Measurements from ENCODE around the gene BMPR1A. TPM values are rescaled to one million over a fixed set of nuclear protein-coding genes. Genes with fewer than 3 reads are reported as not detected.

Gene BMPR1A
- total RNA-seq, 6 donors from 2014 or later, result 12.9 to 37.4 (median 30.6) TPM

GRCh38 chr10:86721232-86721631 is 35.2 kb upstream of the BMPR1A start:
- ATAC-seq (ENCODE audit: low FRiP score in 2 of 2), result no peak
- WGBS, 2 donors, result 86 to 91% methylated on average over 5 of the region's 5 CpGs
- Histone ChIP-seq H3K9me3 (no peaks in the 10 kb centered on the region), H3K27me3 (no peaks in the 10 kb centered on the region), H3K27ac (no peak overlapping the region), H3K4me3 (no peak overlapping the region), H3K36me3 (no peaks in the 10 kb centered on the region), H3K4me1 (no peaks in the 10 kb centered on the region)
- TF ChIP-seq, protein P1, sequence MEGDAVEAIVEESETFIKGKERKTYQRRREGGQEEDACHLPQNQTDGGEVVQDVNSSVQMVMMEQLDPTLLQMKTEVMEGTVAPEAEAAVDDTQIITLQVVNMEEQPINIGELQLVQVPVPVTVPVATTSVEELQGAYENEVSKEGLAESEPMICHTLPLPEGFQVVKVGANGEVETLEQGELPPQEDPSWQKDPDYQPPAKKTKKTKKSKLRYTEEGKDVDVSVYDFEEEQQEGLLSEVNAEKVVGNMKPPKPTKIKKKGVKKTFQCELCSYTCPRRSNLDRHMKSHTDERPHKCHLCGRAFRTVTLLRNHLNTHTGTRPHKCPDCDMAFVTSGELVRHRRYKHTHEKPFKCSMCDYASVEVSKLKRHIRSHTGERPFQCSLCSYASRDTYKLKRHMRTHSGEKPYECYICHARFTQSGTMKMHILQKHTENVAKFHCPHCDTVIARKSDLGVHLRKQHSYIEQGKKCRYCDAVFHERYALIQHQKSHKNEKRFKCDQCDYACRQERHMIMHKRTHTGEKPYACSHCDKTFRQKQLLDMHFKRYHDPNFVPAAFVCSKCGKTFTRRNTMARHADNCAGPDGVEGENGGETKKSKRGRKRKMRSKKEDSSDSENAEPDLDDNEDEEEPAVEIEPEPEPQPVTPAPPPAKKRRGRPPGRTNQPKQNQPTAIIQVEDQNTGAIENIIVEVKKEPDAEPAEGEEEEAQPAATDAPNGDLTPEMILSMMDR (IDR thresholded peaks at IDR 0.05), result no peak
- no peak for TF ChIP-seq POLR2AphosphoS5 (IDR thresholded peaks at IDR 0.05)
- TF ChIP-seq EP300 (IDR thresholded peaks at IDR 0.05), result no peak
- no peak for TF ChIP-seq POLR2A (IDR thresholded peaks at IDR 0.05)
- DNase-seq, result no peak

DNA sequence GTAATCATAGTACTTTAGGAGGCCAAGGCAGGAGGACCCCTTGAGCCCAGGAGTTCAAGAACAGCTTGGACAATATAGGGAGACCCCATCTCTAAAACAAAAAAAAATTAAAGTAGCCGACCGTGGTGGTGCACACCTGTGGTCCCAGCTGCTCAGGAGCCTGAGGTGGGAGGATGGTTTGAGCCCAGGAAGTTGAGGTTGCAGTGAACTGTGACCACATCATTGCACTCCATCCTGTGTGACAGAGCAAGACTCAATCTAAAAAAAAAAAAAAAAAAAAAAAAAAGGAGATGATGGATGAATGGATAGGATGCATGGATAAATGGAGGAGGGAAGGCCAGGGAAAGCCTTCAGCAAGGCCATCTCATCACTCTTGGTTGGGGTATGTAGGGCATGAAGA is 33.4 kb upstream of the BMPR1A start:
- Histone ChIP-seq H3K9me3 (no peaks in the 10 kb centered on the region), H3K4me3 (no peak overlapping the region), H3K36me3 (no peaks in the 10 kb centered on the region), H3K4me1 (no peaks in the 10 kb centered on the region), H3K27ac (no peak overlapping the region), H3K27me3 (no peaks in the 10 kb centered on the region)
- no peak for ATAC-seq (ENCODE audit: low FRiP score in 2 of 2)
- WGBS, 2 donors, result 83 to 89% methylated on average over 2 of the region's 2 CpGs
- TF ChIP-seq, protein P1 (IDR thresholded peaks at IDR 0.05), result no peak
- TF ChIP-seq EP300 (IDR thresholded peaks at IDR 0.05) (no peak), POLR2A (IDR thresholded peaks at IDR 0.05) (no peak), POLR2AphosphoS5 (IDR thresholded peaks at IDR 0.05) (no peak)
- no peak for DNase-seq

GRCh38 chr10:86724445-86724844 is 32.0 kb upstream of the BMPR1A start:
- ATAC-seq (ENCODE audit: low FRiP score in 2 of 2) (no peak), DNase-seq (no peak)
- TF ChIP-seq, protein P1 (IDR thresholded peaks at IDR 0.05), result no peak
- TF ChIP-seq EP300 (IDR thresholded peaks at IDR 0.05) (no peak), POLR2AphosphoS5 (IDR thresholded peaks at IDR 0.05) (no peak), POLR2A (IDR thresholded peaks at IDR 0.05) (no peak)
- Histone ChIP-seq H3K27ac (no peak overlapping the region), H3K4me1 (no peaks in the 10 kb centered on the region), H3K9me3 (no peaks in the 10 kb centered on the region), H3K36me3 (no peaks in the 10 kb centered on the region), H3K27me3 (no peaks in the 10 kb centered on the region), H3K4me3 (no peak overlapping the region)
- WGBS, 2 donors, result 89 to 96% methylated on average over 6 of the region's 6 CpGs

DNA sequence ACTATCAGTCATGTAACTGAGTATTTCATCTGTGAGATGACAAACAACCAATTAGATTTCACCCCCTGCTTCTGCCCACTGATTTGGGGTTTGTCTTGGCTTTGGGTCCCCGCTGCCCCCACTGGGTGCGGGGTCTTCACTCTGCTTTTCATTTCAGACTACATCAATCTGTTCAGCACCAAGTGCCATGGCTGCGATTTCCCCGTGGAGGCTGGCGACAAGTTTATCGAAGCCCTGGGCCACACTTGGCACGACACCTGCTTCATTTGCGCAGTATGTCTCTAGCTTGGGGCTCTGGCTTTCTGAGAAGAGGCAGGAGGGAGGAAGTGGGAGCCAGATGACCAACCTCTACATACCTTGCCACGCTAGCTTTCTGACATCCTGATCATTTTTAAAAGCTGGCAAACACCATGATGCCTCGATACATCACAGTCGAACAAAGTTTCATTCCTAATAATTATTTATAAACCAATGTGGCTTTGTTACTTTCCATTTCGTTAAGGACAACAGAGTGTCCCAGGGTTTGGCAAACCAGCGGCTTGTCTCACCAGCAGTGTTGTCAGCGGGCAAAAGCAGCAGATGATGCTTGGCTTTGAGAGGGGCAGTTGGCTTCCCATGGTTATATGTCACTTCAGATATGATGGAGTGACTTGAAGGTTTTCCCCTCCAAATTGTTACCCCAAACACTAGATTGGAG is 30.3 kb upstream of the BMPR1A start:
- H3K9me3 ChIP-seq, result no peaks in the 10 kb centered on the region
- no peak overlapping the region for H3K4me3 ChIP-seq
- no peaks in the 10 kb centered on the region for H3K36me3 ChIP-seq
- no peak for ATAC-seq (ENCODE audit: low FRiP score in 2 of 2)
- H3K27ac ChIP-seq, result no peak overlapping the region
- TF ChIP-seq POLR2AphosphoS5 (IDR thresholded peaks at IDR 0.05) (no peak), POLR2A (IDR thresholded peaks at IDR 0.05) (no peak), EP300 (IDR thresholded peaks at IDR 0.05) (no peak)
- TF ChIP-seq, protein P1 (IDR thresholded peaks at IDR 0.05), result no peak
- WGBS, 2 donors, result 82 to 86% methylated on average over 13 to 14 of the region's 14 CpGs
- no peaks in the 10 kb centered on the region for H3K27me3 ChIP-seq
- no peaks in the 10 kb centered on the region for H3K4me1 ChIP-seq
- DNase-seq, result no peak

GRCh38 chr10:86726677-86726999 is 29.8 kb upstream of the BMPR1A start:
- no peaks in the 10 kb centered on the region for H3K27me3 ChIP-seq
- no peaks in the 10 kb centered on the region for H3K9me3 ChIP-seq
- no peak overlapping the region for H3K4me3 ChIP-seq
- H3K36me3 ChIP-seq, result no peaks in the 10 kb centered on the region
- H3K4me1 ChIP-seq, result no peaks in the 10 kb centered on the region
- TF ChIP-seq POLR2A (IDR thresholded peaks at IDR 0.05) (no peak), POLR2AphosphoS5 (IDR thresholded peaks at IDR 0.05) (no peak), EP300 (IDR thresholded peaks at IDR 0.05) (no peak)
- TF ChIP-seq, protein P1 (IDR thresholded peaks at IDR 0.05), result no peak
- ATAC-seq (ENCODE audit: low FRiP score in 2 of 2) (no peak), DNase-seq (no peak)
- WGBS, 2 donors, result 68 to 71% methylated on average over 1 of the region's 1 CpG
- H3K27ac ChIP-seq, result no peak overlapping the region
